Inferior parietal cortex (tissue), 1 donor: ENCODE measurements around the gene SLMAP.

ENCODE experiments used
- DNase-seq: peaks from one replicate; pipeline ENCODE4 v3.0.0-alpha.2; 2016; ENCODE audit errors: extremely low spot score

The SLMAP gene

DNA sequence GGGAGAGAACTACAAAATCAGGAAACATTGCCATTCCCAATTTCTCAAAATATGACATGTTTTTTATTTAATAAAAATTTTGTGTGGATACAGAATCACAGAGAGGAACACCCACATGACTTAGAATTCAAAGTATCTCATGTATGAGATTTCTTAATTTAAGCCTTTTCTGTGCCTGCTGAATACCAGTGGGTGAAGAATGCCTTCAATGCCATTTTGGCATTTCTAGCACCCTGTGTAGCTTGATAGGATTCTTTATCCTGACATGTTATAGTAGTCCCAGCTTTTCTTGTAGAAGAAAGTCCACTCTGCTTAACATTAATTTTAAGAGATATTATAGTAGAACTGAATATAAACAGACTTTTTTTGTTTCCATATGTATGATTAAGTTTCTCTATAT, 3.1 kb upstream of the SLMAP start:
- DNase-seq: no peak

DNA sequence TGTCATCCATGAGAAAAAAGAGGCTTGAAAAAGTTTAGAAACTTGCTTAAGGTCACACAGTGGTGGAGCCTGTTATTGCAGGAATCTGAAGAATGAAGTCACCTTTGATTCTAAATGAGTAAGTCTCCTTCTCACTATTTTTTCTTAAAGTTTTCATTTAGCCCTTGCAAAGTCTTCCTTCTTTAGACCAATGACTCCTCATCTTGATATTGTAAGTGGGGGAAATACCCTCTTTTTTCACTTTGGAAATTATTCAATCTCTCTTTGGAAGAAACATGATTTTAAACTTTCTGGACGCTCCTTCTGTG, 787 bp upstream of the SLMAP start:
- no peak for DNase-seq

DNA sequence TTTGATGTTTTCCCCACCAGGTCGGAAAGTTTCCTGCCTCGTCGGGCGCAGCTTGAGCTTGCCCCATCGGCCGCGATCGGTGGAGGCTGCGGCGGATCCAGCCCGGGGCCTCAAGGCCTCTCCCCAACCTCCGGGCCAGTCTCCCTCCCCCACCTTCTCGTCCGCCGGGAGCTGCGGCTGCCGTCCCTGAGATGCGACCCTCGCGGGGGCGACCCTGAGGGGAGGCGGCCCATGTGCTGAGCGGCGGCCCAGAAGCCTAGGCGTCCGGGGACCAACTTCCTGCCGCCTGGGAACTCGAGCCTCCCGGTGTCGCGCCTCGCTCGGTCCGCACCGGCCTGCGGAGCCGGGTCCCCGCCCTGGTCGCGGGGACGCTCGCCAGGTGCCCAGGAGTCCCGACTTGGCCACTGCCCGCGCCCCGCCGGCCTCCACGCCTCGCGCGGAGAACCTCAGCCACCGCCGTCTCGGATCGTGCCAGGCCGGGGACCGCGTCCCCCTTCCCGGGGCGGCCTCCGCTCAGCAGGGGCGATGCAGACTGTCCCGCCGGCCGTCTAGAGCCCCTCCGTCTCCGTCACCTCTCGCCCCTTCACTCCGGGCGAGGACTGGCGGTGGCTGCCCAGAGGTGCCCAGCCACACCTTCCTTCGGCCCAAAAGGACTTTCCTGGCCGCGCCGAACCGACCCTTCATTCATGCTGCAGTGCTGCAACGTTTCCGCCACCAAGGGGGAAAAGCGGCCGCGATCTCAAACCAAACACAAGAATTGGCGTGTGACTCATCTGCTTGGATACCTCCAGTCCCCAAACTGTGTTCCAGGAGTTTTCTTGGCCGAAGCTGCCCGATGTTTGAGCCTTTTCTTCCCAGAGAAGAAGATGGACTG, 656 bp downstream of the SLMAP start:
- no peak for DNase-seq

DNA sequence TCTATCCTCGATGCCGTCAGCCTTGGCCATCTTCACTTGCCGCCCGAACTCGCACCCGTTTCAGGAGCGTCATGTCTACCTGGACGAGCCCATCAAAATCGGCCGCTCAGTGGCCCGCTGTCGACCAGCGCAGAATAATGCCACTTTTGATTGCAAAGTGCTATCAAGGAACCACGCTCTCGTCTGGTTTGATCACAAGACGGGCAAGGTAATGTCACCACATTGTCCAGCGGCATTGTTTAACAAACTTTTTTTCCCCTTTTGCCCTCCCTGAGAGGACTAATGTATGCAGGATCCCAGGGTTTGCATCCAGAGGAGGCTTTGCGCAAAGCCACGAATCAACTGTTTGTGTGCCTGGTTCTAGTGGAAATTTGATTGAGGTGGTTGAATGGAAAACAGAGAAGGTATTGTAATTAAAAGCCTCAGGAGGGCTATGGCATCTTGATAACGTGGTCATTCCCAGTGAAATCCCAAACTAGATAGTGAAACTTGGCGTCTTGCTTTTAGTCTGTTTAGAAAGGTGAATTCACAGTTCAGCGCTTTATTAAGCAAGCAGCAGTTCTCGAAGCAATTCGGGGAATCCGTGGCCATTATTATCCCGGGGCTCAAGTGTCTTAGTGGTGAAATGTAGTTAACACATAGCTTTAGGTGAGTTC, 1.7 kb downstream of the SLMAP start:
- no peak for DNase-seq

DNA sequence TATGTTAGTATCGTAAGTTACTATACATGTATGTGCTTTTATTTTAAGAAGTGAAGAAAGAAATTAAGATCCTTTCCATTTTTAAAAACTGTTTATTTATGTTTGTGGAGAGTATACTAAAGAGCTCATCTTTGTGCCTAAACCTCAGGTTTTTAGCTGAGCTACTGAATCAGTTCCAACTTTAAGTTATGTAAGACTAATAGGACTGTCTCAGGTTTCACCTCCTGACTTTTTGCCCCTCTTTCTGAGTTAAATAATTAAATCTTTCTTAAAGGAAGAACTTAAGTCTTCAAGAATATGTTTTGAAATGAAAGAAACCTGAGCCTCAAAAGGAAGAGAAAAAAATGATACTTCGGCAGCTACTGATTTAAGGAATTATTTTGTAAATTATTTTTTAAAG, 2.6 kb downstream of the SLMAP start:
- DNase-seq: no peak

DNA sequence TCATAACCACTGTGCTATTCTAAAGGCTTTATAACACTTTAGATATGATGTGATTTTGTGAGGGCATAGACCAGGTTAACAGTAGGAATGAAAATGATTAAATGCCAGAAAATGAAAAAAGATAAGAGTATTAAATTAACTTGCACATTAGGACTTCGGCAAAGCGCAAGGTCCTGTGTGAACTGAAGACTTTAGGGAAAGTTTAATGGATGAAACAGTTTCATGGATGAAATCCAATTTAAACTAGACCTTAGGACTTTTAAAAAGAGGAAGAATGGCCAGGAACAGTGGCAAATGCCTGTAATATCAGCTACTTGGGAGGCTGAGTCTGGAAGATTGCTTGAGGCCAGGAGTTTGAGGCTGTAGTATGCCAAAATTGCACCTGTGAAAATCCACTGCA, 8.7 kb downstream of the SLMAP start:
- no peak for DNase-seq

DNA sequence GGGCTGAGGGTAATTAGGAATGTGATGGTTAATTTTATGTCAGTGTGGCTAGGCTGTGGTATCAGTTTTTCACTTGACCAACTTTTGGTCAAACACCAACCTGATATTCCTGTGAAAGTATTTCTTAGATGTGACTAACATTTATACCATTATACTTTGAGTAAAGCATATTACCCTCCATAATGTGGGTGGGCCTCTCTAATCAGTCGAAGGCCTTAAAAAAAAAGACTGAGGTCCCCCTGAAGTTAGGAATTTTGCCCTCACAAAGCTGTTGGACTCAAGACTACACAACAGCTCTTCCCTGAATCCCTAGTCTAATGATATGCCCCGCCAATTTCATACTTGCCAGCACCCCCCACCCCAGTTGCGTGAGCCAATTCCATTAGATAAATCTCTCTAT, 12.5 kb downstream of the SLMAP start:
- no peak for DNase-seq

DNA sequence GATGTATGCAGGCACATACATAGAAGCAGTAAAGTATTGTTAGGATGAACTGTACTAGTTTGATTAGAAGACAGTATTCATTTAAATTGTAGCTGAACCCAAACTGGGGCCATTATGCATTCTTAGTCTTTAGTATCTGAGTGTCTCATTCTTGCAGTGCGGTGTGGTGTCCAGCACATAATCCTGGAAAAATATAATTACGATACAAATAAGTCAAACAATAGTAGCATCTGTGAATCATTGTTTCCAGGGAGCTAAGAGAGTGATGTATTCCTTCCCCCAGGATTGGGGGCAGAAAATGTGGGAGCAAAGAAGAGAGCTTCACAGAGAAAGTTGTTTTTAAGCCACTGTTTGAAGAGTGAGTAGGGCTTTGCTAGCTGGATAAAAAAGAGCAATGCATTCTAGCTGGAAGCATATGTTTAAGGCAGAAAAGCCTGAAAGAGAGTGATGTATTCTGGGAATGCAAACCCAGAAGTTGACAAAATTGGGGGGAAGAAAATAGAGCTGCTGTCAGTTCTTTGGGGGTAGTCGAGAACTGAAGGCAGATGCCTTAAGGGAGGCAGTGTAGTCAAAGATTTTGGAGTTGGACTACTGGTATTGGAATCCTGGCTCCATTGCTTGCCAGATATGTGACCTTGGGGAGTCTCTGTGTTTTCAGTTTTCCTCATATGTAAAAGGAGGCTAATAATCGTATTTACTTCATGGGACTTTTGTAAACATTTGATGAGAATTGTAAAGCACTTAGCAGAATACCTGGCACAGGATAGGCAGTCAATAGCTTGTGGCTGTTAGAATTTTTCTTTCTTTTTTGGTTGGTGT, 14.1 kb downstream of the SLMAP start:
- no peak for DNase-seq

DNA sequence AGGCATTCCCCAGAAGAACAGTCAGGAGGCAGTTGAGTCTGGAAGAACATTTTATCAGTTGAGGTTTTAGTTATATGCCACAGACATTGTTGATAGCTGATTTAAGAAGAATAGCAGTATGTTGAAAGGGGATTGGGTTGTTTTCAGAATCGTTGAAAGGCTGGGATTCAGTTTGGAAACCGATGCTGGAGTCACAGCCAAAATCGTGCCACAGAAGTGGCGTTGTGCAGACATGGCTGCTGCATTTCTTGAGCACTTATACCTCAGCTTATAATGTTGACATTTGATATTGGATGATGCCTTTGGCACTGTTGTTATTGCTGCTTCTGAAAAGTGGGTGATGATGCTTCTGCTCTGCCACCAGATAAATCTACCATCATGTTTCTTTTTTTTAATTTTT, 16.1 kb downstream of the SLMAP start:
- no peak for DNase-seq

DNA sequence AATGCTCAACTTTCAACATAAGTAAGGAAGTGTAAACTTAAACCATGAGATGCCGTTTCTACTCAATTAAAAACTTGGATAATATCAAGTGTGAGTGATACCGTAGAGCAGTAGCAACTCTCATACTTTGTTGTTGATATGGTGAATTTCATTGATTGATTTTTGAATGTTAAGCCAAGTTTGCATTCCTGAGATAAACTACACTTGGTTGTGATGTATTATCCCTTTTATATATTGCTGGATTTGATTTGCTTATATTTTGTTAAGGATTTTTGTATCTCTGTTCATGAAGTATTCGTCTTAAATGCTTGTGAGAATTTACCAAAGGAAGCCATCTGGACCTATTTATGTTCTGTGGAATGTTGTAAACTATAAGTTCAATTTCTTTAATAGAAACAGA, 21.7 kb downstream of the SLMAP start:
- no peak for DNase-seq

DNA sequence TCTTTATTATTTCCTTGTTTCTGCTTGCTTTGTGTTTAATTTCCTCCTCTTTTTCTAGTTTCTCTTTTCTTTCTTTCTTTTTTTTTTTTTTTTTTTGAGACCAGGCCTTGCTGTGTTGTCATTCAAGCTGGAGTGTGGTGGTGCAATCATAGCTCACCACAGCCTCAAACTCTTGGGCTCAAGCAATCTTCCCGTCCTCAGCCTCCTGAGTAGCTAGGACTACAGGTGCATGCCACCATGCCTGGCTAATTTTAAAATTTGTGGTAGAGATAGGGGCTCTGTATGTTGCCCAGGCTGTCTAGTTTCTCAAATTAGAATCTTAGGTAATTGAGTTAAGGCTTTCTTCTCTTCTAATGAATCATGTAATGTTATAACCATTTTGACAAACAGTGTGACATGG, 22.4 kb downstream of the SLMAP start:
- DNase-seq: no peak

DNA sequence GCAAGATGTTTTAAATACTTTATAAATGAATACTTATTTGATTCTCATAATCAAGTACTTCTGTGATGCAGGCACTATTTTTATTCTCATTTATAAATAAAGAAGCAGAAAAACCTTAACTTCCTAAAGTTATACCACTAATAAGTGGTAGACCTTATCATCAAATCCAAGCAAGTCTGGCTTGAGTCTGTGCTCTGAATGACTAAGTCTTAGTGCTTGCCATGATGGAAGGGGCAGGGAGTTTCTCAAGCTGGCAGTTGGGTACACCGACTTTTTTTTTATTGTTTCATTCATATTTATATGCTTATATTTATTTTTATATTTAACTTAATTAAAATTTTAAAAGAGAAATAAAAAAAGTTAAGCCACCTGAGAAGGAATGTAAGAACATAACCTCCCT, 23.6 kb downstream of the SLMAP start:
- DNase-seq: no peak

DNA sequence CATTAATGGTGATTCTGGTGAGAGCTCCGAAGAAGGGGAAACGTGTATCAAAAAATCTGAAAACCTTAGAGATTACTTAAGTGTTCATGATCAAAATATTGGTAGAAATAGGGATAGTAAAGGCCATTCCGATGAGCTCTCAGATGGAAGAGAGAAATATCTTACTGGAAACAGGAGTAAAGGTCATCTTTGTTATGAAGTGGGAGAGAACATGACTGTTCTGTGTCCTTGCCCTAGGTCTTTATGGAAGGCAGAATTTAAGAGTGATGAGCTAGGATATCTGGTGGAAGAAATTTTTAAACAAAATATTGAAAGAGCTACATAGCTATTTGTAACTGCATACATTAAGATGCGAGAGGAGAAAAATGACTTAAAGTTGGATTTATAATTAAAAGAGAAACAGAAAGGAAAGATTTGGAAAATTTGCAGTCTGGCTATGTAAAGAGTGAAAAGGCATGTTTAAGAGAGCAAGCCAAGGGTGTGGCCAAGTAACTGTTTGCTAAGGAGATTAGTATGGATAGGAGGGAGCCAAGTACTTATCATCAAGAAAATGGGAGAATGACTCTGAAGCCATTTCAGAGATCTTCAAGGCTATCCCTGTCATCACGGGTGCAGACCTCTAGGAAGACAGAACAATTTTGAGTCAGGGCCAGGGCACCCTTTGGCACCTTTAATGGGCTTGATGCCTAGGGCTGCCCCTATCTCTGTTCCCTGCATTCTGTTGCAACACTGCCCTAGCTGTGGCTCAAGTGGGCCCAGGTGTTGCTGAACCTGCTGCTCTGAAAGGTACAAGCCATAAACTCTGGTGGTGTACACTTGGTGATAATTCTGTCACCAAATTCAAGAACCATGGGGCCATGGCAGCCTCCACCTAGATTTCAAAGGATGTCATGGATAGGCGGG, 27.3 kb downstream of the SLMAP start:
- DNase-seq: no peak

DNA sequence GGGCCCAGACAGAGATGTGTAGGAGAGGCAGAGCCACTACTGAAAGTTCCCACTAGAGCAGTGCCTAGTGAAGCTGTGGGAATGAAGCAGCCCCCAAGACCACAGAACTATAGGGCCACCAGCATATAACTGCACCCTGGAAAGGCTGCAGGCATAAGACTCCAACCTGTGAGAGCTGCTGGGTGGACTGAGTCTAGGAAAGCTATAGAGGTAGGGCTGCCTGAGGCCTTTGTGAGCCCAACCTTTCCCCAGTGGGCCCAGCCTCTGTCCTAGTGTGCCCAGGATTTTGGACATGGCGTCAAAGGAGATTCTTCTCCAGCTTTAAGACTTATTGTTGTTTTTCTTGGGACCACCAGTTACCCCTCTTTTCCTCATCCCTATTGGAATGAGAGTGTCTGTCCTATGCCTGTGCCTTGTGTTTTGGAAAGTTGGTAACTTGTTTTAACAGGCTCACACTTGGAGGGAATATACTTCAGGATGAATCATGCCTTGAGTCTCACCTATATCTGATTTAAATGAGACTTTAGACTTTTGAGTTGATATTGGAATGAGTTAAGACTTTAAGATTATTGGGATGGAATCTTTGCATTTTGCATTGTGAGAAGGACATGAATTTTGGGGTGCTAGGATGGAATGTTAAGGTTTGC, 28.1 kb downstream of the SLMAP start:
- DNase-seq: no peak

DNA sequence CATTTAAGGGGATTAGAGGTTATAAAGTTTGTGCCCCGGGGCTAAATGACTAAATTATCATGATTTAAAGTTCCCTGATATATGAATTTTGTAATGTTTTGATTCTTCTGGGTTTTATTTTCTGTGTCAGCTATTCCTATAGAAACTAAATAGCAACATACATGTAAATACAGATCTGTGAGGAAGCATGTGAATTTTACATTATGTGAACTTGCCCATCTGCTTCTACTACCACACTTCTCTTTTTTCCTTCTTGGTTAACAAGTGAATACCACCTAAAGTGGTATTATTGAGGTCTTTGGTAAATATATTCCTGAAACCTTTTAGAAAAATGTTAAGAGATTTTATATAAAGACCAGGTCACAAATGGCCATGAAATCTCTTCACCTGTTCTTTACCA, 29.3 kb downstream of the SLMAP start:
- DNase-seq: no peak

DNA sequence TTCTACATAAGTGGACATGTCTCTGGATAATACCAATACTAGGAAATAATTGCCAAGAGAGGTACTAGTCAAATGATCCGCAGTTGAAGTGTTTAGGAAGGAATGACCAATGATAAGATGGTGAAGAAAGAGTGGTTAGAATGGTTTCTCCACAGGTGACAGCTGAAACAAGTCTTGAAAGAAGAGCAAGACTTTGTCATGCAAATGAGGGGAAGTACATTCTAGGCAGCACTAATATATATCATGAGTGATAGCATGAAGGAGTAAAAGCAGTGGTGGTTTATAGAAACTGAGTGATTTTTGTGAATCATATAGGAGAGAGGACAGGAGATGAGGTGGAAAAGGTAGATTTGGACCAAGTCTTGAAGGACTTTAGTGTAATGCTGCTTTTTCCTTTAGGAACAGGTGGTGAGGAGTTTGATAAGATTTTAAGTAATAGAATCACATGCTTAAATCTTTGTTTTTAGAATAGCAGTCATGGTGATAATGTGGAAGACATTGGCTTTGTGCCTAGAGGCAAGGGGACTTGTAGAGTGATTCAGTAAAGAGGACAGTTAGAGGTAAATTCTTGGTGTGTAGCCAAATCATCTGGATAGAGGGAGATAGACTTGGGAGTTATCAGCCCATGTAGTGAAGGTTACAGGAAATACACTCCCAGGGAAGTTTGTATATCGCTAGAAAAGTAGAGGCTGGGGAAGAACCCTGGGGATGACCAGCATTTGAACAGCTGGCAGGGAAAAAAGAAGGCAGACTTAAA, 31.9 kb downstream of the SLMAP start:
- DNase-seq: no peak

DNA sequence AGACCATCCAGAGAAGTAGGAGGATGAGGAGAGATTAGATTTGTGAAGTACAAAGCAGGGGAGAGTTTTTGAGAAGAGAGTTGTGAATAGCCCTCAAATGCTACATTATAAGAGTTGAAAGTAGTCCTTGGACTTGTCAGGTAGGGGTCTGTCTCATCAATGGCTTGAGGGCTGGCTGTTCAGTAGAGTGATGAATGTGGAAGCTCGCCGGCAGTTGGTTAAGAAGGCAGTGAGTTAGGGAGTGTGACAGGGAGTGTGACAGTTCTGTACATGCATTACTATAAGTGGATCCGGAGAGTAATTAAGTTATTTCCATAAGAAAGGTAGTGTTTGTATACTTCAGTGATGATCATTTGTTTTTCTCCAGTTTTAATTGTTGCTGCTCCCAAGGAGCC, 32.5 kb downstream of the SLMAP start:
- no peak for DNase-seq

DNA sequence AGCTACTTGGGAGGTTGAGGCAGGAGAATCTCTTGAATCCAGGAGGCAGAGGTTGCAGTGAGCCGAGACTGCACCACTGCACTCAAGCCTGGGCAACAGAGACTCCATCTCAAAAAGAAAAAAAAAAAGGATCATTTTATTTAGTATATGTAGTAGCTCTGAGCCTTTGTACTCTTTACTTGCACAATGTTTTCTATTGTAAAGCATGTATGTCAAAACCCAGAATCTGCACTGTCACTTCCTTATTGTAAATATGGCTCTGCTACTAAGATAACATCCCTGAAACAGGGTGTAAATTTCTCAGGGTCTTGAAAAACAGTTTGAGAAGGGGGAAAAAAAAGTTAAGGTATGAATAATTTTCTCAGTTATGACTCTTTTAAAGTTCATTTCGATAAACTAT, 35.1 kb downstream of the SLMAP start:
- no peak for DNase-seq

DNA sequence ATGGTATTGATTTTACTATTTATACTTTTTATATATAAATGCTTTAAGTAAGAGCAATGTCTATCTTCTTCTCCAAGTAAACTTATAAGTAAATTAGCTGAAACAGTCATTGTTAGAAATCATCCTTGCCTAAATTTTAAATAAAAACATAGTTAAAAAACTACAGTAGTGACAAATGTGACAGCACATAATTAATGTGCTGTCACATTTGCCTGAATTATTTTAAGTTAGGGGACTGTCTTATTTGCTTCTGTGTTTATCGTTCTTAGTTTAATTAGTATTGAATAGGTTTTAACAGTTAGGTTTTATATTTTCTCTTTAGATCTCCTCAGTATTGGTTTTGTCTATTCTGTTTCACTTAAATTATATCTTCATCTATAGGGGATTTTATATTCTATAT, 36.1 kb downstream of the SLMAP start:
- no peak for DNase-seq

DNA sequence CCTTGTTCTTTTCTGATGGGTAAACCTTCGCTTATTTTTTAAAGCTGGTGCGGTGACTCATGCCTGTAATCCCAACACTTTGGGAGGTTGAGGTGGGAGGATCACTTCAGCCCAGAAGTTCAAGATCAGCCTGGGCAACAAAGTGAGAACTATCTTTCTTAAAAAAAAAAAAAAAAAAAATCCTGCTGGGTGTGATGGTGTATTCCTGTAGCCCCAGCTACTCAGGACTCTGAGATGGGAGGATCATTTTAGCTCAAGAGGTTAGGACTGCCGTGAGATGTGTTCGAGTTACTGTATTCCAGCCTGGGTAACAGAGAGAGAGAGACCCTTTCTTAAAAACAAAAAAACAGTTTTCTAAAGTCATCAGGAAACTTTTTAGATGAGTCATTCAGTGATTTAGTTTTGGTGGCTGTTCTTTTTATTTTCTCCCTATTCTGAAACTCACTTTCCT, 37.7 kb downstream of the SLMAP start:
- DNase-seq: no peak
